HEK293T (cell line): Measurements from ENCODE around the gene PLRG1.

Experiments
- ARNT ChIP-seq: fragments of 450-650 bp; IDR thresholded peaks from 2 replicates; pipeline ENCODE4 v1.6.1; 2017; ENCODE audit warnings: mild to moderate bottlenecking
- BHLHE40 ChIP-seq: fragments of 450-650 bp; IDR thresholded peaks from 2 replicates; pipeline ENCODE4 v1.6.1; 2016; ENCODE audit warnings: mild to moderate bottlenecking, moderate library complexity, borderline replicate concordance
- FOXA1 ChIP-seq: fragments of 450-650 bp; IDR thresholded peaks from 2 replicates; pipeline ENCODE4 v1.6.1; 2016; ENCODE audit warnings: mild to moderate bottlenecking
- FOXK2 ChIP-seq: fragments of 450-650 bp; IDR thresholded peaks from 2 replicates; pipeline ENCODE4 v1.6.1; 2016; ENCODE audit warnings: mild to moderate bottlenecking
- FOXM1 ChIP-seq: fragments of 450-650 bp; IDR thresholded peaks from 2 replicates; pipeline ENCODE4 v1.6.1; 2017; ENCODE audit warnings: mild to moderate bottlenecking, borderline replicate concordance
- NFRKB ChIP-seq: fragments of 450-650 bp; IDR thresholded peaks from 2 replicates; pipeline ENCODE4 v1.6.1; 2016; ENCODE audit warnings: mild to moderate bottlenecking, moderate library complexity
- SP1 ChIP-seq: fragments of 450-650 bp; IDR thresholded peaks from 2 replicates; pipeline ENCODE4 v1.6.1; 2017
- SUZ12 ChIP-seq: fragments of 450-650 bp; IDR thresholded peaks from 2 replicates; pipeline ENCODE4 v1.6.1; 2016; ENCODE audit warnings: mild to moderate bottlenecking
- TARDBP ChIP-seq: fragments of 450-650 bp; IDR thresholded peaks from 2 replicates; pipeline ENCODE4 v1.6.1; 2016
- TF ChIP-seq, protein P1 (sequence below): fragments of 450-650 bp; IDR thresholded peaks from 2 replicates; pipeline ENCODE4 v1.6.1; 2016

DNA sequence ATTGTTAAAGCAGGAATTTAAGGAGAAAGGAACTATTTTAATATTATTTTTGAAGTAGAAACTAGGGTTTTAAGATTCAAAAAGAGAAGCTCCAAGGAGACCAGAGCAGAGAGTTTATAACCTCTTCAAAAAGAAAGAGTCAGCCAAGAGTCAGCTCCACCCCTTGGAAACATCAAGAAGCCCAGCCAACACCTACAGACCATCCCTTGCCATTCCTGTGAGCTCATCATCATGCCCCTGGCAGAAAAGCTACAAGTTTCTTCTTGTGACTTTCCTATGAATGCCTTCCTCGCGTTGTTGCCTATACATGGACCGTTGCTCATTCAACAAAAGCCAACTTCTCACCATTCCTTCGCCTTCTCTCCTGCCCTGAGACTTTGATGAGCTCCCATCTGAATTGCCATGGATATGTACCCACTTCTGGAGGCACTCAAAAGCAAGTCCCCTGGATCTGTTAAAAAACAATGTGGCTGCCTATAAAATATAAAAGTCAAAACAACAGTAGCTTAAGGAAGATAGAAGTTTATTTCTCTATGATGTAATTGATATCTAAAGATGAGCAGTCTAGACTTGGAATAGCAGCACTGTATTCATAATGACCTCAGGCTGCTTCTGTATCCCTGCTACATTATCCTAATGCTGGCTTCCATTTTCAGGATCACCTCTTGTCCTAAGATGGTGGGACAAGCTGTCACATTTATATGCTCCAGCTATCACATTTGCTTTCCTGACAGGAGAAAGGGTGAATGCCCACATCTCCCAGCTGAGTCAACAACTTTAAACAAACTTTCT is 20.3 kb downstream of the PLRG1 start:
- no peak for TF ChIP-seq SP1
- TF ChIP-seq ARNT = no peak
- no peak for TF ChIP-seq FOXK2
- TF ChIP-seq, protein P1, sequence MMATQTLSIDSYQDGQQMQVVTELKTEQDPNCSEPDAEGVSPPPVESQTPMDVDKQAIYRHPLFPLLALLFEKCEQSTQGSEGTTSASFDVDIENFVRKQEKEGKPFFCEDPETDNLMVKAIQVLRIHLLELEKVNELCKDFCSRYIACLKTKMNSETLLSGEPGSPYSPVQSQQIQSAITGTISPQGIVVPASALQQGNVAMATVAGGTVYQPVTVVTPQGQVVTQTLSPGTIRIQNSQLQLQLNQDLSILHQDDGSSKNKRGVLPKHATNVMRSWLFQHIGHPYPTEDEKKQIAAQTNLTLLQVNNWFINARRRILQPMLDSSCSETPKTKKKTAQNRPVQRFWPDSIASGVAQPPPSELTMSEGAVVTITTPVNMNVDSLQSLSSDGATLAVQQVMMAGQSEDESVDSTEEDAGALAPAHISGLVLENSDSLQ = no peak
- no peak for TF ChIP-seq FOXM1
- no peak for TF ChIP-seq BHLHE40
- TF ChIP-seq NFRKB = no peak
- TF ChIP-seq FOXA1 = no peak
- TF ChIP-seq SUZ12 = no peak
- TF ChIP-seq TARDBP = no peak
